K562 (cell line): ENCODE data around the gene PTX3. TPM values are rescaled to one million over a fixed set of nuclear protein-coding genes. Genes with fewer than 3 reads are reported as not detected.
A peak's percentile ranks its signal among the peaks of the same experiment; 100 is the strongest.

Source experiments
- ATAC-seq: fragments of 200-7000 bp; cut with Tn5 transposase; 3 replicates; pipeline ENCODE4 v1.9.1; 2020; ENCODE audit warnings: moderate library complexity
- BruUV-seq: library from RNA; stranded (reverse); fragments of 400-500 nt; replicated peaks from 2 replicates; lab custom pipeline; 2021; lab: Mats Ljungman, UMichigan
- CTCF ChIA-PET: fragments of 300-600 bp; formaldehyde crosslinking; extraction: SDS; loops from one replicate; lab custom pipeline; 2021; ENCODE audit warnings: low intra/inter-chr PET ratio; lab: Yijun Ruan, JAX
- POLR2A ChIA-PET: fragments of 300-600, 350-650 bp; sonication (Branson Sonifier 250); formaldehyde crosslinking; extraction: SDS; loops from one replicate; lab custom pipeline; 2021; ENCODE audit warnings: antibody characterized with exemption, inconsistent platforms; lab: Yijun Ruan, JAX
- DNase-seq, 4 experiments: peaks; one replicate each; pipeline versions ENCODE4 v3.0.0 to v3.0.0-alpha.2; 2011 to 2018; ENCODE audit warnings: low spot score in 3 of 4, mixed read lengths in 3 of 4; ENCODE audit errors: extremely low read depth in 1 of 4
- FAIRE-seq: peaks from 2 replicates; lab custom pipeline; 2011; peaks lifted over from hg19 to GRCh38; lab: Jason Lieb, UNC
- H2AFZ ChIP-seq: 2 replicates; pipeline ENCODE4 v1.6.0; 2011; ENCODE audit warnings: low read depth, low read length, control low read depth, inconsistent platforms
- H3K27ac ChIP-seq: fragments of 200-600 bp; 3 replicates; pipeline ENCODE4 v1.8.0; 2011; ENCODE audit warnings: low read depth, mild to moderate bottlenecking, control low read depth, inconsistent platforms, low read length, moderate library complexity, mixed read lengths; ENCODE audit errors: extremely low read depth
- H3K27me3 ChIP-seq, 2 experiments: fragments of 300-600 bp in 1 of 2; 2 replicates in 1 of 2; 3 replicates in 1 of 2; pipeline versions ENCODE4 v1.6.0 to v1.8.0; 2011; ENCODE audit warnings: inconsistent platforms in 2 of 2, low read length in 2 of 2, mild to moderate bottlenecking in 1 of 2, mixed read lengths in 1 of 2, moderate library complexity in 1 of 2; ENCODE audit not compliant: control insufficient read depth in 2 of 2, insufficient read depth in 2 of 2
- H3K36me3 ChIP-seq: fragments of 300-600 bp; 3 replicates; pipeline ENCODE4 v1.8.0; 2011; ENCODE audit warnings: mild to moderate bottlenecking, low read length, inconsistent platforms; ENCODE audit not compliant: control insufficient read depth, insufficient read depth
- H3K4me1 ChIP-seq, 2 experiments: fragments of 200-600 bp in 1 of 2; replicated peaks in 1 of 2; 2 replicates in 1 of 2; 3 replicates in 1 of 2; pipeline versions ENCODE4 v1.5.1 to v1.8.0; 2011; ENCODE audit warnings: inconsistent platforms in 2 of 2, low read length in 2 of 2, mild to moderate bottlenecking in 1 of 2, mixed read lengths in 1 of 2, moderate library complexity in 1 of 2; ENCODE audit not compliant: control insufficient read depth in 2 of 2, insufficient read depth in 2 of 2
- H3K4me2 ChIP-seq: 2 replicates; pipeline ENCODE4 v1.6.1; 2011; ENCODE audit warnings: low read length, control low read depth, inconsistent platforms, mixed read lengths; ENCODE audit not compliant: insufficient read depth
- H3K4me3 ChIP-seq: fragments of 200-600 bp; sonication (generic), shearing (Covaris generic); 2 replicates; pipeline ENCODE4 v1.5.1; 2016; ENCODE audit warnings: control low read depth, inconsistent platforms
- H3K79me2 ChIP-seq: fragments of 200-600 bp; 3 replicates; pipeline ENCODE4 v1.8.0; 2011; ENCODE audit warnings: low read length, inconsistent platforms; ENCODE audit not compliant: control insufficient read depth, insufficient read depth
- H3K9ac ChIP-seq, 2 experiments: 2 replicates each; pipeline versions ENCODE4 v1.6.0 to v1.6.1; 2011; ENCODE audit warnings: low read depth in 2 of 2, low read length in 2 of 2, control low read depth in 1 of 2, inconsistent platforms in 1 of 2, mild to moderate bottlenecking in 1 of 2, mixed read lengths in 1 of 2; ENCODE audit not compliant: insufficient read depth in 1 of 2
- H3K9me1 ChIP-seq: one replicate; pipeline ENCODE4 v1.6.0; 2011; ENCODE audit warnings: inconsistent platforms, mild to moderate bottlenecking, low read length, moderate library complexity; ENCODE audit not compliant: control insufficient read depth, insufficient read depth
- H3K9me3 ChIP-seq: replicated peaks from 2 replicates; pipeline ENCODE4 v1.5.1; 2011; ENCODE audit warnings: low read depth, low read length, inconsistent platforms; ENCODE audit not compliant: control insufficient read depth, insufficient read depth
- H4K20me1 ChIP-seq: replicated peaks from 2 replicates; pipeline ENCODE4 v1.6.1; 2011; ENCODE audit warnings: low read length, inconsistent platforms, mixed read lengths; ENCODE audit not compliant: control insufficient read depth, insufficient read depth
- ARID1B ChIP-seq: fragments of 450-650 bp; IDR thresholded peaks from 2 replicates; pipeline ENCODE4 v1.6.1; 2016; ENCODE audit warnings: antibody characterized with exemption, mild to moderate bottlenecking, inconsistent platforms
- CREM ChIP-seq: IDR thresholded peaks from 2 replicates; pipeline ENCODE4 v1.6.1; 2014; ENCODE audit warnings: antibody characterized with exemption, low read depth
- FOSL1 ChIP-seq: fragments of 200-800 bp; sonication (Bioruptor generic); conservative IDR thresholded peaks from 2 replicates; pipeline ENCODE4 v1.6.1; 2016; ENCODE audit warnings: missing genetic modification characterization, missing compliant biosample characterization
- JUND ChIP-seq, 2 experiments: IDR thresholded peaks; 2 replicates in 1 of 2; 3 replicates in 1 of 2; pipeline ENCODE4 v1.6.1; 2011; ENCODE audit warnings: borderline replicate concordance in 2 of 2, low read depth in 2 of 2, low read length in 2 of 2, improper control_type of control experiment in 1 of 2, missing biosample characterization in 1 of 2, missing genetic modification characterization in 1 of 2, missing genetic modification reagents in 1 of 2
- MAFG ChIP-seq: fragments of 450-650 bp; conservative IDR thresholded peaks from 2 replicates; pipeline ENCODE4 v1.6.1; 2016; ENCODE audit warnings: missing genetic modification characterization, missing compliant biosample characterization
- MEF2A ChIP-seq: IDR thresholded peaks from 2 replicates; pipeline ENCODE4 v1.6.1; 2011; ENCODE audit warnings: low read depth, mild to moderate bottlenecking, low read length, moderate library complexity; ENCODE audit not compliant: control insufficient read depth
- STAG1 ChIP-seq: sonication (generic); formaldehyde crosslinking; IDR thresholded peaks from 2 replicates; pipeline ENCODE4 v1.5.0; 2020; ENCODE audit warnings: missing genetic modification reagents, borderline replicate concordance
- ZSCAN32 ChIP-seq: fragments of 450-650 bp; formaldehyde crosslinking; IDR thresholded peaks from 2 replicates; pipeline ENCODE4 v1.4.0; 2020; ENCODE audit warnings: mild to moderate bottlenecking, moderate library complexity
- WGBS: fragments of 100-300 bp; shearing (Covaris generic); methylation state at CpG from one replicate; pipeline ENCODE4 v1.1.6; 2016; ENCODE audit warnings: low coverage, mixed read lengths; ENCODE audit not compliant: insufficient coverage; ENCODE audit errors: missing lambda C conversion rate; 5-methylcytosine and 5-hydroxymethylcytosine counted together
- in situ Hi-C: fragments of 300-500 bp; cut with MboI; formaldehyde crosslinking; loops from 4 replicates; pipeline ENCODE4 v1.15.0; 2018; ENCODE audit warnings: inconsistent platforms, mixed read lengths
- intact Hi-C: fragments of 100-400 bp; cut with micrococcal nuclease; formaldehyde crosslinking; loops from 2 replicates; pipeline ENCODE4 v1.14.2; 2022
- polyA plus RNA-seq, 8 experiments: library from polyadenylated mRNA; depleted of rRNA in 4 of 8; stranded (reverse) in 5 of 8; unstranded in 3 of 8; fragments of >200 nt; fragmentation: Nextera tagmentation in 2 of 8; fragmentation: Illumina TruSeq in 1 of 8; extraction: Ambion mirVana in 2 of 8; extraction: Trizol in 1 of 8; gene quantifications; 2 replicates each; pipeline versions ENCODE4 v1.2.1 to v1.2.3, GENCODE V29; 2011 to 2014; ENCODE audit warnings: inconsistent platforms in 1 of 8, missing spikeins in 1 of 8
- total RNA-seq, 7 experiments: library from RNA; depleted of rRNA in 6 of 7; stranded (reverse); fragments of >200 nt in 6 of 7; fragmentation: Illumina TruSeq in 2 of 7; extraction: Trizol in 2 of 7; gene quantifications; 2 replicates each; pipeline versions ENCODE4 v1.2.1 to v1.2.3, GENCODE V29; 2011 to 2021; ENCODE audit warnings: low replicate concordance in 1 of 7
- TF ChIP-seq, protein P1 (sequence below), 2 experiments: fragments of 450-650 bp in 1 of 2; sonication (generic) in 1 of 2; formaldehyde crosslinking in 1 of 2; IDR thresholded peaks in 1 of 2; conservative IDR thresholded peaks in 1 of 2; 2 replicates each; pipeline versions ENCODE4 v1.6.1 to v1.8.1; 2016 to 2023; ENCODE audit warnings: mild to moderate bottlenecking in 2 of 2, moderate library complexity in 2 of 2, inconsistent platforms in 1 of 2, missing genetic modification reagents in 1 of 2
- TF ChIP-seq, protein P2 (sequence below): fragments of 250-450 bp; sonication (Bioruptor Pico); IDR thresholded peaks from 2 replicates; pipeline ENCODE4 v1.5.0; 2020; ENCODE audit warnings: mild to moderate bottlenecking, borderline replicate concordance
- TF ChIP-seq, protein P3 (sequence below), 2 experiments: IDR thresholded peaks in 1 of 2; conservative IDR thresholded peaks in 1 of 2; 2 replicates each; pipeline ENCODE4 v1.6.1; 2016; ENCODE audit warnings: low read depth in 2 of 2, mild to moderate bottlenecking in 1 of 2, missing compliant biosample characterization in 1 of 2, missing genetic modification characterization in 1 of 2, moderate library complexity in 1 of 2

PTX3 gene
- total and polyA plus RNA-seq, 9 of the 15 experiments (the other 6 are each of a cell fraction or from before 2014, with no cell fraction given): 0.04 to 0.33 (median 0.15) TPM; not detected in 2

DNA sequence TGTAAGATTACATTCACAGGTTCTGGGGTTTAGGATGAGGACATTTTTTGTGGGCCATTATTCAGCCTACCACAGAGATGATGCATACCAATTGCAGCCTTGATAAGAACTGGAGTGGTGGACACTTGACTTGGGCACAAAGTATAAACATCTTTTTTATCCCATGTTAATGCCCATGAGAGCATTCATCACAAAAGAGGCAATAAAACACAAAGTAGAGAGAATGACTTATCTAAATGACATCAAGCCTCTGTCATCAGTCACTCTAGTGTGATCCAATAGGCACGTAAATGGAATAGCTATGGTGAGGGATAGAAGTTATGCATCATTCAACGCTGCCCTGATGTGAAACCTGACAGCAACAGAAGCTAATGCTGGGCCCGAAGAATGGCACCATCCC lies 40.8 kb downstream of the PTX3 start:
- no peak for FAIRE-seq

More for the DNA sequence above, 40.8 kb downstream of the PTX3 start:
- CTCF ChIA-PET: no interaction called here
- H2AFZ ChIP-seq: no peak overlapping the region
- H3K4me1 ChIP-seq: no peaks in the 10 kb centered on the region; a peak in 1 of 5 replicates
- H3K4me2 ChIP-seq: no peak overlapping the region
- H4K20me1 ChIP-seq: no peaks in the 10 kb centered on the region
- DNase-seq (no peak), ATAC-seq (no peak)
- H3K36me3 ChIP-seq: no peaks in the 10 kb centered on the region
- H3K79me2 ChIP-seq: no peaks in the 10 kb centered on the region
- no peaks in the 10 kb centered on the region for H3K9me3 ChIP-seq
- in situ Hi-C loops: no loop called here
- TF ChIP-seq, protein P1, sequence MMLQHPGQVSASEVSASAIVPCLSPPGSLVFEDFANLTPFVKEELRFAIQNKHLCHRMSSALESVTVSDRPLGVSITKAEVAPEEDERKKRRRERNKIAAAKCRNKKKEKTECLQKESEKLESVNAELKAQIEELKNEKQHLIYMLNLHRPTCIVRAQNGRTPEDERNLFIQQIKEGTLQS (IDR thresholded peaks at IDR 0.05): peak; percentile 73
- TF ChIP-seq, protein P1 (CRISPR knock-in tag; conservative IDR thresholded peaks at IDR 0.05): no peak
- TF ChIP-seq JUND (IDR thresholded peaks at IDR 0.05; ENCODE audit: borderline replicate concordance, low read depth, low read length) (peak; percentile 31; the same call in 1 of the 2 replicates), JUND (tag; IDR thresholded peaks at IDR 0.05; ENCODE audit: borderline replicate concordance, low read depth, low read length) (0 out of 3 replicates have a peak, but pooled peaks have one; percentile 23), MEF2A (no peak), FOSL1 (peak; percentile 70), ARID1B (no peak), MAFG (tag) (peak; percentile 47), ZSCAN32 (CRISPR knock-in tag) (no peak), STAG1 (CRISPR knock-in tag) (no peak), CREM (0 out of 2 replicates have a peak, but pooled peaks have one; percentile 41)
- TF ChIP-seq, protein P2, sequence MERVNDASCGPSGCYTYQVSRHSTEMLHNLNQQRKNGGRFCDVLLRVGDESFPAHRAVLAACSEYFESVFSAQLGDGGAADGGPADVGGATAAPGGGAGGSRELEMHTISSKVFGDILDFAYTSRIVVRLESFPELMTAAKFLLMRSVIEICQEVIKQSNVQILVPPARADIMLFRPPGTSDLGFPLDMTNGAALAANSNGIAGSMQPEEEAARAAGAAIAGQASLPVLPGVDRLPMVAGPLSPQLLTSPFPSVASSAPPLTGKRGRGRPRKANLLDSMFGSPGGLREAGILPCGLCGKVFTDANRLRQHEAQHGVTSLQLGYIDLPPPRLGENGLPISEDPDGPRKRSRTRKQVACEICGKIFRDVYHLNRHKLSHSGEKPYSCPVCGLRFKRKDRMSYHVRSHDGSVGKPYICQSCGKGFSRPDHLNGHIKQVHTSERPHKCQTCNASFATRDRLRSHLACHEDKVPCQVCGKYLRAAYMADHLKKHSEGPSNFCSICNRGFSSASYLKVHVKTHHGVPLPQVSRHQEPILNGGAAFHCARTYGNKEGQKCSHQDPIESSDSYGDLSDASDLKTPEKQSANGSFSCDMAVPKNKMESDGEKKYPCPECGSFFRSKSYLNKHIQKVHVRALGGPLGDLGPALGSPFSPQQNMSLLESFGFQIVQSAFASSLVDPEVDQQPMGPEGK (CRISPR knock-in tag): no peak
- TF ChIP-seq, protein P3, sequence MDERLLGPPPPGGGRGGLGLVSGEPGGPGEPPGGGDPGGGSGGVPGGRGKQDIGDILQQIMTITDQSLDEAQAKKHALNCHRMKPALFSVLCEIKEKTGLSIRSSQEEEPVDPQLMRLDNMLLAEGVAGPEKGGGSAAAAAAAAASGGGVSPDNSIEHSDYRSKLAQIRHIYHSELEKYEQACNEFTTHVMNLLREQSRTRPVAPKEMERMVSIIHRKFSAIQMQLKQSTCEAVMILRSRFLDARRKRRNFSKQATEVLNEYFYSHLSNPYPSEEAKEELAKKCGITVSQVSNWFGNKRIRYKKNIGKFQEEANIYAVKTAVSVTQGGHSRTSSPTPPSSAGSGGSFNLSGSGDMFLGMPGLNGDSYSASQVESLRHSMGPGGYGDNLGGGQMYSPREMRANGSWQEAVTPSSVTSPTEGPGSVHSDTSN (CRISPR knock-in tag; IDR thresholded peaks at IDR 0.05; ENCODE audit: low read depth): no peak
- TF ChIP-seq, protein P3 (tag; conservative IDR thresholded peaks at IDR 0.05; ENCODE audit: low read depth): 0 out of 2 replicates have a peak, but pooled peaks have one; percentile 11
- TF ChIP-seq, all 486 proteins: peak for 6
- WGBS: 14% methylated on average over 3 of the region's 3 CpGs
- Histone ChIP-seq H3K9ac (no peak overlapping the region), H3K4me3 (no peak overlapping the region), H3K27me3 (no peaks in the 10 kb centered on the region), H3K9me1 (no peaks in the 10 kb centered on the region), H3K27ac (no peak overlapping the region)
- POLR2A ChIA-PET: interaction anchor here (1.4 kb wide), 1 partner anchor 9 kb away, joined by 5 read pairs; no protein-coding TSS in a partner anchor
- BruUV-seq: no TSS peak
- intact Hi-C loops: no loop called here
